Neural cell (in vitro differentiated cells): Measurements from ENCODE around the gene CCL2.

Source experiments
- CTCF ChIP-seq: fragments of 450-650 bp; IDR thresholded peaks from 2 replicates; pipeline ENCODE4 v1.5.1; 2014; ENCODE audit warnings: antibody characterized with exemption, mild to moderate bottlenecking, moderate library complexity; ENCODE audit not compliant: poor library complexity, severe bottlenecking
- EP300 ChIP-seq: fragments of 450-650 bp; conservative IDR thresholded peaks from 2 replicates; pipeline ENCODE4 v1.6.1; 2014; ENCODE audit warnings: antibody characterized with exemption, mild to moderate bottlenecking, moderate library complexity; ENCODE audit not compliant: poor library complexity, severe bottlenecking
- EZH2 ChIP-seq: fragments of 200-600, 300-800 bp; shearing (Covaris generic), sonication (generic); IDR thresholded peaks from 2 replicates; pipeline ENCODE4 v1.6.1; 2014; ENCODE audit warnings: antibody characterized with exemption, low read length, borderline replicate concordance, mild to moderate bottlenecking; ENCODE audit not compliant: insufficient read depth, poor library complexity, severe bottlenecking
- MXI1 ChIP-seq: fragments of 450-650 bp; conservative IDR thresholded peaks from 2 replicates; pipeline ENCODE4 v1.6.1; 2014; ENCODE audit warnings: antibody characterized with exemption, mild to moderate bottlenecking; ENCODE audit not compliant: poor library complexity, severe bottlenecking
- POLR2AphosphoS5 ChIP-seq: IDR thresholded peaks from 2 replicates; pipeline ENCODE4 v1.6.1; 2012
- RAD21 ChIP-seq: fragments of 450-650 bp; conservative IDR thresholded peaks from 2 replicates; pipeline ENCODE4 v1.6.1; 2014; ENCODE audit warnings: antibody characterized with exemption, mild to moderate bottlenecking, moderate library complexity
- REST ChIP-seq: IDR thresholded peaks from 2 replicates; pipeline ENCODE4 v1.6.1; 2012; ENCODE audit warnings: borderline replicate concordance
- SMC3 ChIP-seq: fragments of 450-650 bp; conservative IDR thresholded peaks from 2 replicates; pipeline ENCODE4 v1.6.1; 2014; ENCODE audit warnings: antibody characterized with exemption, mild to moderate bottlenecking, moderate library complexity; ENCODE audit not compliant: poor library complexity

DNA sequence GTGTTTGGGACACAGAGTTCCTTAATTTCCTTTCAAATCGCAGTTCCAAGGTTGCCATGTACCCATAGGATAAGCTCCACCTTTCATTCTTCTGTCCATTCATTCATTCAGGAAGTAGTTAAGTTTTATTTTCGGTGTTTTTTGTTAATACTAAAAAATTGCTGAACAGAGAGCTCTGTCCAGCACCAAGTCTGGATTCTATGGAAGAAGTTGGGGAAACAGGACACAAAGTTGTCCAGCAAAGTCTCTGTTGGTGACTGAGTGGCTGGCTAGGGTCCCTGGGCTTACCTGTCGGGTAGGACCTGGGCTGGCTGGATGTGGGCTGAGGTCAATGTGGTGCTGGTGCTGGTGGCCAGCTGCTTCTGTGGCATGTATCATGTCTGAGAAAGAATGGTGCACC lies 17.6 kb upstream of the CCL2 start:
- TF ChIP-seq CTCF: no peak
- TF ChIP-seq POLR2AphosphoS5: no peak
- no peak for TF ChIP-seq EP300
- TF ChIP-seq REST: no peak
- no peak for TF ChIP-seq RAD21
- no peak for TF ChIP-seq SMC3
- no peak for TF ChIP-seq EZH2
- no peak for TF ChIP-seq MXI1
